Stimulated activated CD8-positive, alpha-beta memory T cell treated with anti-CD3 and anti-CD28 coated beads, Interleukin-4, amount 100 ng/mL, for 1 hour (primary cell): ENCODE results near the gene LYPLA2.
"Not testable (repeated sequence)": the region's sequence is repeated elsewhere in the genome, so short reads cannot be mapped to it uniquely, and the experiment has no call there.

Experiments used
- DNase-seq, 2 donors: peaks; one replicate each; pipeline ENCODE4 v3.0.0-alpha.2; 2020; ENCODE audit warnings: low read depth in 2 of 2, low spot score in 1 of 2

The LYPLA2 gene

DNA sequence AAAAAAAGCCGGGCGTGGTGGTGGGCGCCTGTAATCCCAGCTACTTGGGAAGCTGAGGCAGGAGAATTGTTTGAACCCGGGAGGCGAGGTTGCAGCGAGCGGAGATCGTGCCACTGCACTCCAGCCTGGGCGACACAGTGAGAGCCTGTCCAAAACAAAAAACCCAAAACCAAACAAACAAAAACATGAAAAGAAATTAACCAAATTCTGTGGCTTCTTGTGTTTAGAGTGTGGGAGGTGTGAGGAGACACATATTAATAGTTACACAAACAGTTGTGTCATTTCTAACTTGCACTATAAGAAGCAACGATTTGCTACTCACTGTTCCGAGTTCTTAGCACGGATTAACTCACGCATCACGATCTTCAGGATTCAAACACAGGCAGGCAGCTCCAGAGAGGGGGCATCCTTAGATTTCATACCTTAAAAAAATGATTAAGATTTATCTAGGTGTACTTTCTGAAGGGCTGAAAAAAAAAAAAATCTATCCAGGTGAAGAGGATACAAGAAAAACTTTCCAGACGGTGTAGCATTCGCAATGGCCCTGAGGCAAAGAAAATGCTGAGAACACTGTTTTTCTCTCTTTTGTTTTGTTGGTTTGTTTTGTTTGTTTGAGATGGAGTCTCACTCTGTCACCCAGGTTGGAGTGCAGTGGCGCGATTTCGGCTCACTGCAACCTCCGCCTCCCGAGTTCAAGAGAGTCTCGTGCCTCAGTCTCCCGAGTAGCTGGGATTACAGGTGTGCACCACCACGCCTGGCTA, 35.0 kb downstream of the LYPLA2 start:
- DNase-seq, result no peak

DNA sequence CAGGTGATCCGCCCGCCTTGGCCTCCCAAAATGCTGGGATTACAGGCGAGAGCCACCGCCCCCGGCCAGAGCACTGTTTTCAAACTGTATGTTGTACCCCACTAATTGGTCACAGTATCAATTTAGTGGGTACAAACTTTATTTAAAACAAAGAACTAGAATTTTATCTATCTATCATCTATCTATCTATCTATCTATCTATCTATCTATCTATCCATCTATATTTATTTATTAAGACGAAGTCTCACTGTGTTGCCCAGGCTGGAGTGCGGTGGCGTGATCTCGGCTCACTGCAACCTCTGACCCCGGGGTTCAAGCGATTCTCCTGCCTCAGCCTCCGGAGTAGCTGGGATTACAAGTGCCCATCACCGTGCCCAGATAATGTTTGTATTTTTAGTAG, 35.6 kb downstream of the LYPLA2 start:
- not testable (repeated sequence) for DNase-seq

DNA sequence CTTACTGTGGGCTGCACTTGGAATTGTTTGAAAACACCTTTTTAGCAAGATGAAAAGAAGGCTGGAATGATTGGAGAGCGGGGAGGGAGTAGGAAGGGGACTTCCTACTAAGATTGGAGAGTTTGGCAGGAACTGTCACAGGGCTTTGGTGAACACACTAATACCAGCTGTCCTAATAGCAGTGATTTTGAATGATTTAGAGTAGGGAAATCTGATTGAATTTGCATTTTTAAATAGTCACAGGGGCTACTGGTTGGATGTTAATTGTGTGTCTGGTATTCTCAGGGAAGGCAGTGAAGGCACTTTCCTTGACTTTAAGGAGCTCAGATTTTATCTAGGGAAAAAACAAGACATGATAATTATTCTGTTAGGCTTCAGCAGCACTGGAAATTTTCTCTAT, 36.8 kb downstream of the LYPLA2 start:
- DNase-seq, result no peak

DNA sequence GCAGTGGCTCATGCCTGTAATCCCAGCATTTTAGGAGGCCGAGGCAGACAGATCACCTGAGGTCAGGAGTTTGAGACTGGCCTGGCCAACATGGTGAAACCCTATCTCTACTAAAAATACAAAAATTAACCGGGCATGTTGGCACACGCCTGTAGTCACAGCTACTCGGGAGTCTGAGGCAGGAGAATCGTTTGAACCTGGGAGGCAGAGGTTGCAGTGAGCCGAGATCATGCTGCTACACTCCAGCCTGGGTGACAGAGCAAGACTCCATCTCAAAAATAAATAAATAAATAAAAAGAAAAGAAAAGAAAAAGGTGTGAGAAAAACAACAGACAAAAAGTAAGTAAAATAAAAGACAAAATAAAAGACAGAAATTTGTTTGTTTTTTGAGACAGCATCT, 43.2 kb downstream of the LYPLA2 start:
- not testable (repeated sequence) for DNase-seq

DNA sequence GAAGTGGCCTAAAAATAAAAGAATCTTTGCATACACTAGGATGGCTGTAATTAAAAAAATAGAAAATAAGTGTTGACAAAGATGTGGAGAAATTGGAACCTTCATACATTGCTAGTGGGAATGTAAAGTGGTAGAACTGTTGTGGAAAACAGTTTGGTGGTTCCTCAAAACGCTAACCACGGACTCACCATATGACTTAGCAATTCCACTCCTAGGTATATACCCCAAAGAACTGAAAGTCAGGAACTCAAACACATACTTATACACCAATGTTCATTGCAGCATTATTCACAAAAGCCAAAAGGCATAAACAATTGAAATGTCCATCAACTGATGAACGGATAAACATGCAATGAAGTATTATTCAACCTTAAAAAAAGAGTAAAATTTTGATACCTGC, 45.1 kb downstream of the LYPLA2 start:
- no peak for DNase-seq

DNA sequence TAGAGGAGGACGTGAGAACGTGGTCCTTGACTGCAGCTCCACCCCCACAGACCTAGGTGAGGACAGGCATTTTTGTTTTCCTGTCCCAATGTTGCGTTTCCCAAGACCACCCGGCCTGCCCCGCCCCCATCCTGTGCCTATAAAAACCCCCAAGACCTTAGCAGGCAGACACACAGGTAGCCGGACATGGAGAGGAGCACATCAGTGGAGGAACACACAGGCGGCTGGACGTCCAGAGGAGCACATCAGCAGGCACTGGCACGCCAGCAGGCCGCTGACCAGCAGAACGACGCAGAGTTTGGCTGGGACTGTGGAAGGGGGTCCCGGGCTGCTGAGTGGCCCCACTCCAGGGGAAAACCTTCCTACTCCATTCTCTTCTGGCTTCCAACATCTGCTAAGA, 47.0 kb downstream of the LYPLA2 start:
- no peak for DNase-seq

DNA sequence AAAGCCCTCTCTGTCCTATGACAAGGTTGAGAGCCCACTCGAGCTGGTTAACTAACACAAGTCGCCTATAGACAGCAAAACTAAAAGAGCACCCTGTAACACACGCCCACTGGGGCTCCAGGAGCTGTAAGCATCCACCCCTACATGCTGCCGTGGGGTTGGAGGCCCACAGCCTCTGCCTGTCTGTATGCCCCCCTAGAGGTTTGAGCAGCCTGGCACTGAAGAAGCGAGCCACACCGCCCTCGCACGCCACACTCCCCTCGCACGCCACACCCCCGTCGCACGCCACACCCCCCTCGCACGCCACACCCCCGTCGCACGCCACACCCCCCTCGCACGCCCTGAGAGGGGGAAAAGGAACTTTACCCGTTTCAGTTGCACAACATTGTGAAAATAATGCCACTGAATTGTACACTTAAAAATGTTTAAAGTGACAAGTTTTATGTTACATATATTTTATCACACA, 47.5 kb downstream of the LYPLA2 start:
- DNase-seq, result peak; percentile 59 to 63

DNA sequence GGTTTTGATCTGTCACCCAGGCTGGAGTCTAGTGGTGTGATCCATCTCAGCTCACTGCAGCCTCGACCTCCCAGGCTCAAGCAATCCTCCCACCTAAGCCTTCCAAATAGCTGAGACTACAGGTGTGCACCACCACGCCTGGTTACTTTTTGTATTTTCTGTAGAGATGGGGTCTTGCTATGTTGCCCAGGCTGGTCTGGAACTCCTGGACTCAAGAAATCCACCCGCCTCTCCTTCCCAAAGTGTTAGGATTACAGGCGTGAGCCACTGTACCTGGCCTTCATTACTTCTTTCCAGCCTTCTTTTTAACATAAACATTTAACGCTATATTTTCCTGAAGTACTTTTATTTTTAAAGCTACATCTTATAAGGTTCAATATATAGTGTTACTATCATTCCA, 52.7 kb downstream of the LYPLA2 start:
- no peak for DNase-seq
